Bone marrow (tissue), 2 donors: ENCODE measurements around the gene FTO.

Experiments
- DNase-seq, 2 donors: peaks; one replicate each; lab custom pipeline; 2025; lab: John Stamatoyannopoulos, UW

FTO gene

GRCh38 chr16:54055864-54056263 lies 351.9 kb downstream of the FTO start:
- DNase-seq, result no peak

- no peak for DNase-seq
Measured at GRCh38 chr16:54056921-54057320, 353.0 kb downstream of the FTO start.

DNA sequence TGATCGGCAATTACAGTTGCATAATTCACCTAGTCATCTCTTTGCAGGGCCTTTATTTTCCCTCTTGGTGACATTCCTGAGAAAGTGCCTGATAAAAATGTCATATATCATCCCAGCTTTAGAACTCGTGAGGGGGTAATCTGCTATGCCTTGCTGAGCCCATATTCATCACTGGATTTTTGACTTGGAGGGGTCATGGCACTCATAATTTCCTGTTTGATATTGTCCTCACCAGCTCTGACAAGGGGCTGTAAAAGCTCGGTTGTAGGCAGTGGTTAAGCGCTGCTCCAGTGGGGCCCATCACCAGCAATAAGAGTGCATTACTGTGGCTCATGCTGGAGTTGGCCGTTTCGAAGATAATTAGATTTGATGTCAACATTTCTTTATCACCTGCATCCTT lies 355.4 kb downstream of the FTO start:
- DNase-seq, result no peak

DNA sequence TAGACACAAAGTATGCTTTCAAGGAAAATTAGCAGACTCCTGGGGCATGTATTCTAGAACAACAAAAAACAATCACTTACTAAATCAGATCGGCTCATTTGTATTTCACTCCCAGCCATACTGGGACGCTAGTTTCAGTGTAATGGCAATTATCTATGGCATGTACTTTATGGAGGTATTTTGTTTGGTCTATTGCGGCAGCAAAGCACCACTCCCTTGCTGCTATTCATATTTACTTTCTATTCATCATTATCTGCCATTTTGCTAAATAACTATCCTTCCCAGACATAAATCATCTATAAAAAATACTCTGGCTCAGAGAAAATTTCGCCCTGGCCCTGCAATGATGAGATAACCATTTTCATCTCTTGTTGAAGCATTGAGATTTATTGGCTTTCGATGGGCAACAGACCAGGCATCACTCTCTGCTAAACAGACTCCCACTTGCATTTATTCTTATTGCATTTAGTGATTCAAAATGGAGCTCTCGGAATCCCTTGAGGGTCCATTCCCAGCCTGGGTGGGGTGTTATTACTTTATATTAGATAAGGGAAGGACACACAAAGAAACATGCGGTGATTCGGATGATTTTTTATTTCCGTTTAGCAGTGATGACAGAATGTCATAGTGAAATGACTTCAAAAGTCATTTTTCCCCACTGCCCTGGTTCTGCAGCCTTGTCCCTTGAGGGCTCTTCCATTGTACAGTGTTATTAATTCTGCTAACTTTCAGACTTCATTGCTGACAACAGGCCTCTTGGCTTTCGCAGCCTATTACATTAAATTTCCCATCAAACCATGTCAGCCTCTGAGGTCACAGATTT lies 356.9 kb downstream of the FTO start:
- DNase-seq, result no peak

- no peak for DNase-seq
Measured at GRCh38 chr16:54061454-54061853, 357.5 kb downstream of the FTO start.

- DNase-seq, result no peak
Measured at GRCh38 chr16:54062361-54063278, 358.7 kb downstream of the FTO start.

- no peak for DNase-seq
Measured at GRCh38 chr16:54063279-54063773, 359.4 kb downstream of the FTO start.

- no peak for DNase-seq
Measured at GRCh38 chr16:54066451-54067105, 362.6 kb downstream of the FTO start.

- DNase-seq, result no peak
Measured at GRCh38 chr16:54067322-54068065, 363.5 kb downstream of the FTO start.

- DNase-seq, result no peak
Measured at GRCh38 chr16:54068212-54068611, 364.3 kb downstream of the FTO start.

DNA sequence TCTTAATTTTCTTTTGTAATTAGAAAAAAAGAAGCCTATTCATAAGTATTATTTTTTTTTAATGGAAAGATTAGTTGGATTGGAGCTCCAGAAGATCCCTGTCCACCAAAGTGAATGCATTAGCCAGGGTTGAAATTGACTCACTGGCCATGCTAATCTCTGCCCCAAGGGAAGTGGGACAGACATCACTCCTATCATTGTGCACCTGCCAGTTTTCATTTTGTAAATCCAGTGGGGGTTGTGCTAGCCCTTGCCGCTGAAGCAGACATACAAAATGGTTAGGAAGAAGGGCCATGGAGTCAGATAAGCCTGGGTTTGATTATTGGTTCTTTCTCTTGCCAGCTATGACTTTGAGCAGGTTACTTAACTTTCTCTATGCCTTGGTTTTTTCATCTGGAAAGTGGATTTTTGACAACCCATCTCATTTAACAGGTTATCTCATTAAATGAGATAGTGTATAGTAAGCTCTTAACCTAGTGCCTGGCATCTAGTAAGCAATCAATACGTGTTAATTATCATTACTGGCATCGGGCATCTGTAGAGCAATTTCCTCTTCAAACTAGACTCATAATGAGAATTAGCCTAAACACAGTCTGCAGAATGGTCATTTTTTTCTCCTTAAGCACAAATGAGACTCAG lies 365.8 kb downstream of the FTO start:
- DNase-seq, result no peak

GRCh38 chr16:54070789-54071343 lies 366.9 kb downstream of the FTO start:
- DNase-seq, result no peak

- no peak for DNase-seq
Measured at GRCh38 chr16:54071514-54071913, 367.6 kb downstream of the FTO start.

- no peak for DNase-seq
Measured at GRCh38 chr16:54072237-54072636, 368.3 kb downstream of the FTO start.

DNA sequence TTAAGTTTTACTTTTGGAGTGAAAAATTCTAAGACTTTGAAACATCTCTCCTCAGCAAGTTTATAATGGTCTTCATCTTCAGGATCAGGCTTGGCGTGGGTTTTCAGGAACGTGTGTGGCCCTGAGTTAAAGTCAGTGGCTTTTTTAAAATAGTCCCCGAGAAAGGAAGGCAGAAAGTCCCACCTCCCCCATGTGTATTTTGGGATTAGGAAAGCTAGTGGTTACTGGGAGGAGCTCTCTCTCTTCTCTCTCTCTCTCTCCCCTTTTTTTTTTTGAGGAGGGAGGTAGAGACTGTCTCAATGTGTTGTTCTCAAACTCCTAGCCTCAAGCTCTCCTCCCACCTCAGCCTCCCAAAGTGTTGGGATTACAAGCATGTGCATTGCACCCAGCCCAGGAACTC lies 369.4 kb downstream of the FTO start:
- DNase-seq, result no peak

- DNase-seq, result no peak
Measured at GRCh38 chr16:54075446-54075845, 371.5 kb downstream of the FTO start.

DNA sequence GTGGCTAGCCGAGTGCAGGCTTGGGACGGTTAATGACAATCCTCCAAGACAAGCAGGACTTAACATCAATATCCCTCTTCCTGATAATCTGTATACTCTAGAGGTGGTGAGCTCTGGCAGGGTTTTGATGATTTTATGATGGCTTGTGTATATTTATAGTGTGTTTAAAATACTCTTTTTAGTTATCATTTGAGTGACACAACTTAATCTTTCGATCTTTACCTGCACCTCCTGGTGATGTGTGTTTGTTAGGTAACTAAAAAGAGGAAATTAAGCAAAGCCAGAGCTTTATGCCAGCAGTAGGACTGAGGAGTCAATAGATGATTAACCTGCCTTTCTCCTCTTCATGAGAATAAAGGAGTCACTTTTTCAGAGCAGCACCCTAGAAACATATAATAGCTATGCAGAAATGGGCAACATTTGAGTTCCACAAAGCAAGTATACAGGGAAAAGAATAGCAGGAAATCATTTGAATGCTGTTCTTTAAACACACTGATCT lies 372.1 kb downstream of the FTO start:
- no peak for DNase-seq

- no peak for DNase-seq
Measured at GRCh38 chr16:54077050-54077821, 373.3 kb downstream of the FTO start.

DNA sequence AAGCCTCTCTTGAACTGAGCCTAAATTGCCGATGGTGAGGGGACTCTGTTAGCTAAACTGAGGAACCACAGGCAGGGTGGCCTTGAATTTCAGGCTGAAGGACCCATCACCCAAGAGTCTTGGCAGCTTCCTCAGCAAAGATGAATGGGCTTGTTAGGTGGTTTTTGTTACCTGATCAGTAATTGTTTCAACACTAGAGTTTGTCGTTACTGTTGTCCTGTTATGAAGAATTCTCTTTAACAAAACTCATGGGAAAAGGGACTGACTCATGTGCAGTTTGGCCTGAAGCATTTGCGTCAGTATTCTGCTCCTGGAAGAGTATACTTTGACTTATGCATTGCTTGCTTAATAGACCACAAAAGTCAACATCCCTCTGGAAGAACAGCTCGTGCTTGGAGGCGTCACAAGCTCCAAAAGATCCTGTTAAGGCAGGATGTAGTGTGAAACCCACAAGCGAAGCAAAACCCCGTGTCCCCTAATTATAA lies 376.6 kb downstream of the FTO start:
- DNase-seq, result no peak

- no peak for DNase-seq
Measured at GRCh38 chr16:54086791-54087190, 382.8 kb downstream of the FTO start.
